Effector memory CD8-positive, alpha-beta T cell (primary cell): ENCODE data around the gene PLCD3.

Experiments used
- ATAC-seq: fragments of 150-1000 bp; cut with Tn5 transposase; replicated peaks from 2 replicates; pipeline ENCODE4 v1.10.0; 2021; ENCODE audit warnings: mild to moderate bottlenecking, moderate library complexity
- DNase-seq, 3 experiments: peaks; one replicate each; pipeline ENCODE4 v3.0.0; 2021
- H3K27ac Mint-ChIP-seq, 2 donors: one replicate each; pipeline ENCODE4 v1.8.0; 2022; ENCODE audit warnings: mild to moderate bottlenecking in 2 of 2, mixed read lengths in 2 of 2, moderate library complexity in 2 of 2
- H3K27me3 Mint-ChIP-seq, 2 donors: one replicate each; pipeline ENCODE4 v1.8.0; 2022; ENCODE audit warnings: mixed read lengths in 2 of 2
- H3K36me3 Mint-ChIP-seq: one replicate; pipeline ENCODE4 v1.8.0; 2022; ENCODE audit warnings: mild to moderate bottlenecking, moderate library complexity, mixed read lengths; ENCODE audit not compliant: insufficient read depth
- H3K4me1 Mint-ChIP-seq, 2 donors: one replicate each; pipeline ENCODE4 v1.8.0; 2022; ENCODE audit warnings: low read depth in 2 of 2, mixed read lengths in 2 of 2
- H3K4me3 Mint-ChIP-seq, 2 donors: one replicate each; pipeline ENCODE4 v1.8.0; 2022; ENCODE audit warnings: mild to moderate bottlenecking in 2 of 2, mixed read lengths in 2 of 2, moderate library complexity in 2 of 2
- H3K9me3 Mint-ChIP-seq, 2 donors: one replicate each; pipeline ENCODE4 v1.8.0; 2022; ENCODE audit warnings: mixed read lengths in 2 of 2

PLCD3 gene

DNA sequence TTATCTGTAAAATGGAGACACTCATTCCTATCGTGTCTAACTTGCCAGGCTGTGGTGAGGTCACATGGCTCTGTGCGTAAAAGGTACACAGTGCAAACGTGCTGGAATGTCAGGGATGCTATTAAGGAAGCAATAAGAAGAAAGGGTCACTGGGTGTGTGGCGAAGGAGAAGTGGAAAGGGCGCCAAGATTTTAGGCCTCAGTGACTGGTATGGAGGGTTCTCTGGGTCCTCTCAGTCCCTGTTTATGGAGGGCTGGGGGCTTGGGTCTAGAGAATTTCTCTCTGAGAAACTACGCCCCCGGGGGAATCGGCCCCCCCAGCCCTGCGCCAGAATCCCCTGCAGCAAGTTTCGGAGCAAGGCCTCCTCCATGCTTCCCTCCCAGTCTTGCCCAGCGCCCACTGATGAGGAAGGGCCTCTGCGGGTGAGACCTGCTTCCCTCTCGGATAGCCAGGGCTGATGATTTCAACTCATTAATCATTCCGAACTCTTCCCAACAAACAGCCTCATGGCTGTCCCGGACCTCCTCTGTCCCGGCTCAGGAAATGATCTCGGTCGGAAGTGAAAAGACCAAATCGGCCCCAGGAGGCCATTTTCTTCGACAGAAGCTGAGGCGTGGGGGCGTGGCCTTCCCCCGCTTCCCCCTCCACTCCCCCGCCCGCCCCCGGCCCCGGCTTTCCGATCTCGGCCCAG, 14.7 kb upstream of the PLCD3 start:
- H3K4me1 Mint-ChIP-seq, result peaks cover 46 to 53% of the 10 kb centered on the region in 2 donors
- DNase-seq (peak in 1 of 3 experiments; percentile 53), ATAC-seq (peak; percentile 5)
- H3K27ac Mint-ChIP-seq, result peak overlapping the region; percentile 100
- peaks cover 0 to 2% of the 10 kb centered on the region in 2 donors for H3K9me3 Mint-ChIP-seq
- no peaks in the 10 kb centered on the region for H3K27me3 Mint-ChIP-seq
- peak overlapping the region; percentile 97 to 99 for H3K4me3 Mint-ChIP-seq
- peaks cover 39% of the 10 kb centered on the region for H3K36me3 Mint-ChIP-seq

- H3K9me3 Mint-ChIP-seq, result peaks cover 0 to 2% of the 10 kb centered on the region in 2 donors
- no peak for ATAC-seq
- H3K4me3 Mint-ChIP-seq, result peak overlapping the region; percentile 97 to 99
- peaks cover 44 to 54% of the 10 kb centered on the region in 2 donors for H3K4me1 Mint-ChIP-seq
- no peak for DNase-seq
- peak overlapping the region; percentile 100 for H3K27ac Mint-ChIP-seq
- peaks cover 35% of the 10 kb centered on the region for H3K36me3 Mint-ChIP-seq
- H3K27me3 Mint-ChIP-seq, result no peaks in the 10 kb centered on the region
Measured at GRCh38 chr17:45146592-45146889, 14.2 kb upstream of the PLCD3 start.

- Mint-ChIP-seq H3K36me3 (peaks cover 35% of the 10 kb centered on the region), H3K9me3 (peaks cover 0 to 2% of the 10 kb centered on the region in 2 donors), H3K4me1 (peaks cover 42 to 54% of the 10 kb centered on the region in 2 donors), H3K27ac (no peak overlapping the region), H3K27me3 (no peaks in the 10 kb centered on the region), H3K4me3 (peak overlapping the region; percentile 97 to 99)
- DNase-seq (no peak), ATAC-seq (no peak)
Measured at GRCh38 chr17:45146166-45146565, 13.9 kb upstream of the PLCD3 start.

DNA sequence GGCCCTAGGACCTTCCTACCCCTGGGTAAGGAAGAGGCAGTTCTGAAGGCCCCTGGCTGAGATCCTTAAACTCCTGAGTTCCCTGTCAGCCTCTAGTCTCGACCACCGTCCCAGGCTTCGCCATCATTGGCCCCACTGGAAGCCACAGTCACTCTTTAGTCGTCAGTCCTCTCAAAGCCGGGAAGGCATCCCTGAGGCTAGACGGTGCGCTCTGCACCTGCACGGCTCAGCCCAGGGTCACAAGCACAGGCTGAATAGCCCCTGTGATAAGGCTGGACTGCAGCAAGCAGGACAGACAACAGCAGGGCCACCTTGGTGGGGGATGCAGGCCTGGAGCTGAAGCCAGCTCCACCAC, 12.7 kb upstream of the PLCD3 start:
- ATAC-seq (no peak), DNase-seq (no peak)
- peak overlapping the region; percentile 46 to 59 for H3K4me3 Mint-ChIP-seq
- H3K27ac Mint-ChIP-seq, result peak overlapping the region in 1 of 2 donors; percentile 66
- H3K9me3 Mint-ChIP-seq, result peaks cover 0 to 2% of the 10 kb centered on the region in 2 donors
- peaks cover 39 to 48% of the 10 kb centered on the region in 2 donors for H3K4me1 Mint-ChIP-seq
- peaks cover 33% of the 10 kb centered on the region for H3K36me3 Mint-ChIP-seq
- H3K27me3 Mint-ChIP-seq, result no peaks in the 10 kb centered on the region

DNA sequence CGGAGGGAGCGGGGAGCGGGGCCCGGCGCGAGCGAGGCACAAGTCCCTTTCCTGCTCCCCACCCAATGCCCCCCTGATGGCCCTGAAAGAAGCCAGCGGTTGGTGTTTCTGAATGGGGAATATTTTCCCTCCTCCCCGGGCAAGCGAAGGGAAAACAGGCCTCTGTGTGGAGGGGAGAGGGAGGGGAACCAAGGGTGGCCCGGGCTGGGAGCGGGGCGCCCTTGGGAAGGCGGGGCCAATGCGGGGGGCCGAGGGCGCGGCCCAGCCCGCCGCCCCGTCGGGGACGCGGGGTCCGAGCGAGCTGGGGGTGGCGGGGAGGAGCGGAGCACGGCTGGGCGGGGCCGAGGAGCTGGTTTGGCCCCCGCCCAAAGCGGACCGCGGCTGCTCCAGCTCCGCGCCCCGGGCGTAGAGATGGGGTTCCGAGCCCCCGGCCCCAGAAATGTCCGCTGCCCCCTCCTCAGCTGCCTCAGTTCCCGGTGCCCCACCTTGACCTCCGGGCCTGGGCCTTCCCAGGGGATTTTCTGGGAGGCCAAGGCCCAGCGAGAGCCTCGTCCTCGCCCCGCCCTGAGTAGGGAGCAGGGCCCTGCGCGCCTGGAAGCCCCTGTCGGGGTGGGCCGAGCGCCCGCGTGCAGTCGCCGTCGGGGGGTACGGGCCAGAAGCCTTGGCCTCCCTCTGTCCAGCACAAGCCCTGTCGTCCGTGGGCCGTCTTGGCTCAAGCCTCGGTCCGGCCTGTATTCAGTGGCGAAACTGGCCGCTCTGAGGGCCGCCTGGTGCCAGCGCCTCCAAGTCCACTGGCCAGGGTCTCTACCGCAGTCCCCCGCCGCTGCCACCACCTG, 12.1 kb upstream of the PLCD3 start:
- peaks cover 0 to 2% of the 10 kb centered on the region in 2 donors for H3K9me3 Mint-ChIP-seq
- H3K27me3 Mint-ChIP-seq, result no peaks in the 10 kb centered on the region
- H3K4me1 Mint-ChIP-seq, result peaks cover 33 to 43% of the 10 kb centered on the region in 2 donors
- DNase-seq (no peak), ATAC-seq (no peak)
- H3K4me3 Mint-ChIP-seq, result peak overlapping the region; percentile 65 to 71
- peak overlapping the region in 1 of 2 donors; percentile 35 for H3K27ac Mint-ChIP-seq
- peaks cover 27% of the 10 kb centered on the region for H3K36me3 Mint-ChIP-seq

- no peak for DNase-seq
- Mint-ChIP-seq H3K9me3 (peaks cover 0 to 2% of the 10 kb centered on the region in 2 donors), H3K27me3 (no peaks in the 10 kb centered on the region), H3K27ac (peak overlapping the region in 1 of 2 donors; percentile 35), H3K36me3 (peaks cover 21% of the 10 kb centered on the region), H3K4me1 (peaks cover 30 to 37% of the 10 kb centered on the region in 2 donors), H3K4me3 (peak overlapping the region; percentile 65 to 71)
- ATAC-seq, result no peak
Measured at GRCh38 chr17:45143767-45144198, 11.5 kb upstream of the PLCD3 start.

- H3K4me1 Mint-ChIP-seq, result peaks cover 26 to 33% of the 10 kb centered on the region in 2 donors
- ATAC-seq, result no peak
- H3K27me3 Mint-ChIP-seq, result no peaks in the 10 kb centered on the region
- DNase-seq, result no peak
- H3K36me3 Mint-ChIP-seq, result peaks cover 15% of the 10 kb centered on the region
- H3K9me3 Mint-ChIP-seq, result no peaks in the 10 kb centered on the region
- peak overlapping the region in 1 of 2 donors; percentile 35 for H3K27ac Mint-ChIP-seq
- peak overlapping the region; percentile 65 to 71 for H3K4me3 Mint-ChIP-seq
Measured at GRCh38 chr17:45143094-45143670, 10.9 kb upstream of the PLCD3 start.

GRCh38 chr17:45139533-45139920, 7.2 kb upstream of the PLCD3 start:
- H3K4me1 Mint-ChIP-seq, result peaks cover 20 to 25% of the 10 kb centered on the region in 2 donors
- no peaks in the 10 kb centered on the region for H3K9me3 Mint-ChIP-seq
- peaks cover 11% of the 10 kb centered on the region for H3K36me3 Mint-ChIP-seq
- peak overlapping the region in 1 of 2 donors; percentile 29 for H3K27ac Mint-ChIP-seq
- ATAC-seq, result no peak
- no peaks in the 10 kb centered on the region for H3K27me3 Mint-ChIP-seq
- H3K4me3 Mint-ChIP-seq, result no peak overlapping the region
- DNase-seq, result no peak

- Mint-ChIP-seq H3K27ac (no peak overlapping the region), H3K27me3 (no peaks in the 10 kb centered on the region), H3K36me3 (peaks cover 10% of the 10 kb centered on the region), H3K9me3 (no peaks in the 10 kb centered on the region), H3K4me3 (no peak overlapping the region), H3K4me1 (peaks cover 20 to 25% of the 10 kb centered on the region in 2 donors)
- DNase-seq, result no peak
- no peak for ATAC-seq
Measured at GRCh38 chr17:45138911-45139532, 6.7 kb upstream of the PLCD3 start.

GRCh38 chr17:45137561-45138305, 5.4 kb upstream of the PLCD3 start:
- no peak for DNase-seq
- no peak for ATAC-seq
- H3K4me3 Mint-ChIP-seq, result peak overlapping the region in 1 of 2 donors; percentile 22
- H3K27me3 Mint-ChIP-seq, result no peaks in the 10 kb centered on the region
- H3K4me1 Mint-ChIP-seq, result peaks cover 17 to 29% of the 10 kb centered on the region in 2 donors
- peaks cover 17% of the 10 kb centered on the region for H3K36me3 Mint-ChIP-seq
- H3K9me3 Mint-ChIP-seq, result no peaks in the 10 kb centered on the region
- H3K27ac Mint-ChIP-seq, result no peak overlapping the region

DNA sequence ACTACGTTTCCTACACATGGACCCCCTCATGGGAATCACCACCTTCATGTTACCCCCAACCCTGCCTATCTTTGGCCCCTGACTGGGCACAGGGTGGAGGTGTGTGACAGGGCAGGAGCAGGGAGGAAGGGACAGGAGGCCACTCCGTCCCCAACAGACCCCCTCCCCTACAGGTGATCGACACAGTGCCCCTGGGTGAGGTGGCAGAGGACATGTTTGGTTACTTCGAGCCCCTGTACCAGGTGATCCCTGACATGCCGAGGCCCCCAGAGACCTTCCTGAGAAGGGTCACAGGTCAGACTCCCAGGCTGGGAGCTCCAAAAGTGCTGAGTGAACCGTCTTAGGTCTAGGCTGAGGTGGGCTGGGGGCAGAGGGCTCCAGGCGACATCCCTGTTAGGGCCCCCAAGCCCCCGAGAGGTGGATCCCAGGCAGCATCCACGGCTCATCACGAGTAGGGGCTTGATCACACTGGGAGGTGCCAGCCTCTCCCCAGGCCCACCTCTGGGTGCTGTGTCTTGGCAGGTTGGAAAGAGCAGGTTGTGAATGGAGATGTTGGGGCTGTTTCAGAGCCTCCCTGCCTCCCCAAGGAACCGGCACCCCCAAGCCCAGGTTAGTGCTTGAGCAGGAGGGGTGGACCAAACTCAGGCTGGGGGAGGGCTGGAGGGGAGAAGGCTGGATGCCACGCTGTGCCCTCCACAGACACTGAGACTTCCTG, 4.7 kb upstream of the PLCD3 start:
- no peak overlapping the region for H3K27ac Mint-ChIP-seq
- peaks cover 17 to 29% of the 10 kb centered on the region in 2 donors for H3K4me1 Mint-ChIP-seq

More for the DNA sequence above, 4.7 kb upstream of the PLCD3 start:
- ATAC-seq (no peak), DNase-seq (no peak)
- no peaks in the 10 kb centered on the region for H3K27me3 Mint-ChIP-seq
- H3K4me3 Mint-ChIP-seq, result peak overlapping the region; percentile 85 to 87
- no peaks in the 10 kb centered on the region for H3K9me3 Mint-ChIP-seq
- H3K36me3 Mint-ChIP-seq, result peaks cover 17% of the 10 kb centered on the region
